GM18870 (cell line): Measurements from ENCODE around the gene TMEM59L.

Experiments
- ATAC-seq: cut with Tn5 transposase; IDR thresholded peaks from one replicate; pipeline ENCODE4 v1.9.1; 2021; ENCODE audit warnings: moderate library complexity; ENCODE audit not compliant: unreplicated experiment

Gene TMEM59L

DNA sequence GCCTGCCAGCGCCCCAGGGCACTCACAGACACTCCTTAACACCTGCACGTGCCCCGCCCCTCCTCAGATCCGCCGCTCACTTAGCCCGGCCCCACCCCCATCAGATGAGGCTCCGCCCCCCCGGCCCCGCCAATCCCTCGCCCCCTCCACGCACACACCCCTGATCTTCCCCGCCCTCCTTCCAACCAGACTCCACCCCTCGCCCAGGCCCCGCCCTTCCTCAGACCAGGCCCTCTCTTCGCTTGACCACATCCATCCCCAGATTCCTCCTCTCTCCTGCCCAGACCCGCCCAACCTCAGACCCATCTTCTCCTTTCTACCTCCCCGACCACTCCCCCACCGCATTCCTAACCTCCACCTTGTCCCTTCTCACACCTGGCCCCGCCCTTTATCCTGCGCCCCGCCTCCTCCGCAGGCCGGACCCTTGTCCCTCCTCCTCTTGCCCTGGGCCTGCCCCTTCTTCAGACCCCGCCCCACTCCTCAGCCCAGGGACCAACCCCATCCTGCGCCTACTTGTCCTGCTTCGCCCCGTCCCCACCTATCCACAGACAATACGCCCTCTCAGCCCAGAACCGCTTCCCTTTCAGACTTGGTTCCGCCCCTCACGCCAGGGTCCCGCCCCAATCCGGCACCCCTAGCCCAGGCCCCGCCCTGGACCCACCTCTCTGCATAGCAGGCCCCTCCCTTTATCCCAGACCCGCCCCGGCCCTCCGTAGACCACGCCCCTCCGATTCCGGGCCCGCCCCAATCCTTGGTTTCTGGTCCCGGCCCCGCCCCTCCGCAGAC, 23.7 kb downstream of the TMEM59L start:
- peak; percentile 80 for ATAC-seq

DNA sequence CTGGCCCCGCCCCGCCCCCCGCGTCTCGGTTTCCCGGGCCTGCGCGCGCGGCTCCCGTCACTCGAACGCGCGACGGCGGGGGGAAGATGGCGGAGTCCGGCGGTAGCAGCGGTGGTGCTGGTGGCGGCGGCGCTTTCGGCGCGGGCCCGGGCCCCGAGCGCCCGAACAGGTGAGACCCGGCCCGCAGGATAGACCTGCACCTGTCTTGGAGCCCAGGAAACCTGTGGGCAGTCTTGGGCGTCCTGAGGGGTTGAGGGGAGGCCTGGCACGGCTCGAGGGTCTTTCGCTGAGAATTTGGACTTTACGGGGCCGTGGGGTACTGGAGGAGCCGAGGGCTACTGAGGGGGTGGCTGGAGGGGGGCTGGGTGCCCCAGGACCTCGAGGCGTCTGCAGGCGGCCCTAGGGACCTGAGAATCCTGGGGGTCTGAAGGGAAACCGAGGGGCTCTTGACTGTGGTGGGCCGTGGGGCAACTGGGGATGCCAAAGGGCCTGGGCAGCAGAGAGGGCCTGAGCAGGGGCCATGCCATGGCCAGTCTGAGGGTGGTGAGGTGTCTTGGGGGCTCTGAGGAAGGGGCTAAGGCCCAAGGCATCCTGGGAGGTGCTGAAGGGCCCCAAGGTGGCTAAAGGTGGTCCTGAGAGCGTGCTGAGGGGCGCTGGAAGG, 24.4 kb downstream of the TMEM59L start, which contains the start of gene KLHL26:
Gene KLHL26 (plus strand): TSS at position 60 of the 661 bp plus-strand sequence. CDS start 27 bp downstream, at position 87.
- no peak for ATAC-seq

DNA sequence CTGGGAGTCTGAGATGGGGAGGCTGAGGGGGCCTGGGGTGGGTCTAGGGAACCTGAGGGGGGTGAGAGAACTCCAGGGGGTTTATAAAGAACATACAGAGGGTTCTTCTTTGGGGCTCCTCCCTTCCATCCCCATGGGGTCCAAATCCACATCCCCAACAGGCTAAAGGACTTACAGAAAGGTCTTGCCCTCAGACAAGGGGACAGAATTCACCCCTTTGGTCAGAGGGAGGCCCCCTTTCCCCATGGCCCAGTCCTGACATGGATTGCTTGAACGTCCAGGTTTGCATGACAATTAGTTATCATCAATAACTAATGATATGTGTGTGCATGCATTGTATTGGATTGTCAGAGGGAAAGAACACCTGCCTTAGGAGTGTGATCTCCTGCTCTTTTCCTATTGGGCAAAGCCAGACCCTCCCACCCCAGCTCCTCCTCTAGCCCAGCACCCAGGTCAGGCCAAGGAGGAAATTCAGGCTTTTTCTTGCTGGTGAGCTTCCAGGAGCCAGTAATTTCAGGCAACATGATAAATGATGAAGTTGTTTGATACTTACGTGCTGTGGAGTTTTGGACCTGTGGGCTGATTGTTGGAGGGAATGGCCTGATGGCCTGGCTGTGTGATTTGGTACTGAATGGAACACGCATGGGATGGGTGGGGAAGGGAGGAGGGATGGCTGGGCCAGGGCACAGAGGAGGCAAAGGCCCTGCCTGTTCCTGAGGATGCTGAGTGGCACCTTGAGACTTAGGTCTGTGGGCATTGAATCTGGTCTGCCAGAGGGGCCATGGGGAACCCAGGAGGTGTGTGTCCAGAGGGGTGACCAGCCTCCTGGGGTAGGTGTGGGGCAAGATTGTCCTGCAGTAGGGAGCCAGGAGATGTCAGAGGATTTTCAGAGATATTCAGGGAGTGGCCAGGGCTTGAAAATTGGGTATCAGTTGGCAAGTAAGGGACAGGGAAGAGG, 25.3 kb downstream of the TMEM59L start:
- ATAC-seq, result no peak

DNA sequence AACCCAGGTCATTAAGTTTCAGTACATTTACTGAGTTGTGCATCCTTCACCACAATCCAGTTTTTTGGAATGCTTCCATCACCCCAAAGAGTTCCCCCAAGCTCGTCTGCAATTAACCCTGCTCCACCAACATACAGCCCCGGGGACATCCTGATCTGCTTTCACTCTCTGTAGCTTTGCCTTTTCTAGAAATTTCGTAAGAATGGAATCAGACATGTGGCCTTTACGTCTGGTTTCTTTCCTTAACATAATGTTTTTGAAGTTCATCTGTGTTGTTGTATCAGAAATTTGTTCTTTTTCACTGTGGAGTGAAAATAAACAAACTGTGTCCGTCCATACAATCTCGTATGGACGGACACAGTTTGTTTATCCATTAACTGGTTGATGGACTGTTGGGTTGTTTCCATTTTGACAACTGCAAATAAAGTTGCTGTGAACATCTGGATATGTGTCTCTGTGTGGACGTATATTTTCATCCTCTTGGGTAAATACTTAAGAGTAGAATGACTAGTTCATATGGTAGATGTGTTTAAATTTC, 27.1 kb downstream of the TMEM59L start:
- ATAC-seq, result no peak

DNA sequence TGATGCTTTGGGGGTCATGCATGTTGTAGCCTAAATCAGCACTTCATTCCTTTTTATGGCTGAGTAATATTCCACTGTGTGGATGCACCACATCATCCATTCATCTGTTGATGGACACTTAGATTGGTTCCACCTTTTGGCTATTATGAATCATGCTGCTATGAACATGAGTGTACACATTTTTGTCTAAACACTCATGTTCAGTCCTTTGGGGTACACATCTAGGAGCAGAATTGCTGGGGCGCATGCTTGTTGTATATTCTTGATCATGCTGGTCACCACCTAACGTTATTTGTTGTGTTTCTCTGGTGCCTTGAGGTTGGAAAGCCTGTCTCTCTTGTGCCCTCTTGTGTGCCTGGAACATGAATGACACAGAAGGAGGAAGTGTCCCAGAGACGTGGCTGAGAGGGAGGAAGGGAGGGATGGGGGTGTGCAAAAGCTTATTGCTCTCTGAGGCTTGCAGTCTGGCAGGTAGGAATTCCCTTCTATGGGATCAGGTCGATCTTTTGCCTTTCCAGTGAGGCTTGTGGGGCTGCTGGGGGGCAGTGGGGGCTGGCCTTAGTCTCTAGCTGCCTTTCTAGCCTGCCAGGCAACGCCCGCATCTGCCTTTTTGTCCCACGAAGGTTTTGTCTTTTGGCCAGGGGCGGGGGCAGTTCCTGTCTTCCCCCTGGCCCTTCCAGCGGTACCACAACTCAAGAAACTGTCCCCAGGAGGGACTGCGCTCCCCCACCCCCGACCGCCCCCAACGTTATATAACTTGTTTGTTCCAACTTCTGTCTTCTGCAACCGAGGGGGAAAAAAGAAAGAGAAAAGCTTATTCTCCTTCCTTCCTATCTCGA, 31.7 kb downstream of the TMEM59L start:
- ATAC-seq, result no peak

DNA sequence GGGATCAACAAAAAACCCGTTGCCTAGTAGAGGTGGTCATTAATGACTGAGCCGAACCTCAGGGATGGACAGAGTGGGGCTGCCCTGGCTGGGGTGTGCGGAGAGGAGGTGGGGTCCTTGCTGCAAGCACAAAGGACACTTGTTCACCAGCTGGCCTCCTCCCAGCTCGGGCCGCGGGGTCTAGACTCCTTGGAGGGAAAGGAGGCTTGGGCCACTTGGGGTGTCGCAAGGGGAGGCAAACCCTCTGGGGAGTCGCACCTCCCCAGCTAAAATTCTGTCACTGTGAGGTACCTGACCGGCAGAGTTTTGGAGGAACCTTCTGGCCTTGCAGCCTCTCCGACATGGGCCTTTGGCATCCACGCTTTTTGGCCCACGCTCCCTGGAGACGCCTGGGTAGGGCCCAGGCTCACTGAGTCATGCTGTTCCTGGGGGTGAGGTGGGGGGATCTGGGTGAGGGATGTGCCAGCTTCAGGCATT, 32.4 kb downstream of the TMEM59L start:
- ATAC-seq, result no peak

DNA sequence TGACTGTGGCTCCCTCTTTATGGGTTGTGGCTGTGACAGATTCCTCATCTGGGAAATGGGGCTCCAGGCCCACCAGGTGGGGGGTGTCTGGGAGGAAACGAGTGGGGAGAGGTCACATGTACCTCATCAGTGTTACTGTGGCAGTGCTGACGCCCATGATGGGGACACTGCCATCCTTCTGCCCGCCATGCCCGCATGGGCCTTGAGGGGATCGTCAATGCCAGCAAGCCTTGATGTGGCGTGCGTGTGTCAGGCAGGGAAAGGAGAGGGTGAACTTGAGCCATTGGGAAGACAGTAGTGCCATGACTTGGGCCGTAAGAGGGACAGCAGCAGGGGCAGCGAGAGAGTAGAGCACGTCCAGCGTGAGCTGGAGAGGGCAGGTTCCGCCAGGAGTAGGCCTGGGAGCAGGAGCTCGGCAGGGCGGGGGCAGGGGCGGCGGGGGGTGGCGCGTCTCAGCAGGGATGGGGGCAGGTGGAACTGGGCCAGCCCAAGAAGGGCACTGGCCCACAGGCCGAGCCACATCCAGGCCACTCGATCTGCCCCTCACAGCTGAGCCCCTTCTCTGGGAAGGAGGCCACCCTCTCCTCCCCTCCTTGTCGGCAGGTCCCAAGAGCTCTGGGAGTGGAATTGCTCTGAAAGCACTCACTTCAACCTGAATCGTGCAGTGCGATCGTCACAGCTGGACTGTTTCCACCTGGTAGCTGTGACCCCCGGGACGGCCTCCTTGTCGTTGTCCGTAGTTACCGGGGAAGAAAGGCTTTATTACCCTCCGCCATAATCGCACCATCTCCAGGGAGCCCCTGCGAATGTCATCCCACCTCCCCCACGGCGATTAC, 34.1 kb downstream of the TMEM59L start:
- ATAC-seq, result no peak

DNA sequence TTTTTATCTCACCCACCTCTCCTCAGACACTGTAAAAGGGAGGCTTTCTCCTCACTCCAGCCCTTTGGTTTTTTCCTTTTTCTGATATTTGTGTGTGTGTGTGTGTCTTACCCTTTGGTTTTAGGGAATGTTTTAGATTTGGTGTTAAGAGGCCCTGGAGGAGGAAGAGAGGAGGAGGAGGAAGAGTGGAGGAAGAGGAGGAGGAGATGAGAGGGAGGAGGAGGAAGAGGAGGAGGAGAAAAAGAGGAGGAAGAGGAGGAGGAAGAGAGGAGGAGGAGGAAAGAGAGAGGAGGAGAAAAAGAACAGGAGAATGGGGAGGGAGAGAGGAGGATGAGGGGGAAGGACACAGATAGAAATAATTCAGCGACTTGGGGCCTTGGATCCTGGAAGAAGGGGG, 34.7 kb downstream of the TMEM59L start:
- ATAC-seq, result no peak

DNA sequence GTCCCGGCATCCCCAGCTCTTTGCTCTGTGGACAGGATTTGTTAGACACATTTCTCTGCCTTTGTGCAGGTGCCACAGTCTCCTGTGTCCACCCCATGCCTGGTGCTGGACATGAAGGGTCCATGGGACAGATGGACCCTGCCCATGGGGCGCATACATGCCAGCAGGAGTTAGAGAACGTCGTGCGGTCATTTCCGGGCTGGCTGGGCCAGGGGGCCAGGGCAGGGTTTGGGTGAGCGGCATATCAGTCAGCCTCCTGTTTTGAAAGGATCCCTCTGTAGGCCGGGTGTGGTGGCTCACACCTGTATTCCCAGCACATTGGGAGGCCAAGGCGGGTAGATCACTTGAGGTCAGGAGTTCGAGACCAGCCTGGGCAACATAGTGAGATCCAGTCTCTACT, 35.1 kb downstream of the TMEM59L start:
- ATAC-seq, result no peak

DNA sequence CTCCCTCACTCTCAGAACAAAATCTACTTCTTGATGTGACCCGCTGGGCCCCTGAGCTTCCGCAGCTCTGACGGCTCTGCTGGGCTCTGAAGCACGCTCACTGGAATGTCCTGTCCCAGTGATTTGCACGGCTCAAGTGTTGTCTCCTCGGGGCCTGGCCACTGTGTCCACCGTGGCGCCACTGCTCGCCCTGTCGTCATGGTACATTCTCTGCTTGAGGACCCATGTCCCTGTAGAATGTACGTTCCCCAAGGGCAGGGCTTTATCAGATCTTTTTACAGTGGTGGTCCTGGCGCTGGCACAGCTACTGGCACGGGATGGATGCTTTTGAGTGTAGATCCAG, 36.3 kb downstream of the TMEM59L start:
- ATAC-seq, result no peak

DNA sequence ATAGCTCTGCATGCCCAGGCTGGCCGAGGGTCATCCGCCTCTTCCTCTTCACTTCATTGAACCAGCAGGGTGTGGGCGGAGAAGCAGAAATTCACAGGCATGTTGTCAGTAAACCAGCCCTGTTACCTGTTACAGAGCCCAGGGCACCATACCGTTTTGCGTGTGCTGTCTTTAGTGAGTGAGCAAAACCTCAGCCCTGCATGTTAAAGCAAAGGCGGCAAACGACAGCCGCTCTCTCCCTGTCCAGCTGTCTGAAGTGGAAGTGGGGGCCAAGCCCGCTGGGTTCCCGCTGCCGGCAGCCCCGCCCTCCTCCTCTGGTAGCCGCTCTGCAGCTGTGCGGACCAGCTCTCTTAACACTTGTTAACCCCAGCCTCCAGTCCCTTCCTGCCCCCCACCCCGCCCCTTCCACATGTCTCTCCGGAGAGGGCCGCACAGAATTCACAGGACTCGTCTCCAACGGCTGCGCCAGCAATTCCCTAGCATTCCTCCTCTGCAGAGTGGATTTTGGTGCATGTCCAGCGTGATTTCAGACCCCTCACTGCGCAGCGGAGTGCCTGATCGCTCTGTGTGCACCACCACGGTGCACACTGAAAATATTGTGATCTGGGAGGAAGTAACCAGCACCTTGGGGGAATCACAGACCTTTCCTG, 36.8 kb downstream of the TMEM59L start:
- ATAC-seq, result no peak

DNA sequence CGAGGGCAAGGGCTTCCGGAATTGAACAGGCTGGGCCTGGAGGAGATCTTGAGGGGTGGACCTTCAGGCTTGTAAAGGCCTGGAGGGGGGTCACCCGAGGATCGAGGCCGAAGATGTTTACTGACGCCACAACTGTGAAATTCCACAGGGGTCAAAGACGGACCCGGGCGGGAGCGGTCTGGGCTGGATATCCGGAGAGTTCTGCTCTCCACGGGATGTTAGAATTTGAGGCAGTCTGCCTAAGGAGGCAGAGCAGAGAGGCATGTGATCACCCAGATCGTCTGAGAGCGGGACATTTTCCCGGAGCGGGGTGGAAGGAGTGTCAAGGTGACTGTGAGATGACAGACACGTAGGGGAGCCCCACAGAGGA, 37.3 kb downstream of the TMEM59L start:
- ATAC-seq, result no peak

DNA sequence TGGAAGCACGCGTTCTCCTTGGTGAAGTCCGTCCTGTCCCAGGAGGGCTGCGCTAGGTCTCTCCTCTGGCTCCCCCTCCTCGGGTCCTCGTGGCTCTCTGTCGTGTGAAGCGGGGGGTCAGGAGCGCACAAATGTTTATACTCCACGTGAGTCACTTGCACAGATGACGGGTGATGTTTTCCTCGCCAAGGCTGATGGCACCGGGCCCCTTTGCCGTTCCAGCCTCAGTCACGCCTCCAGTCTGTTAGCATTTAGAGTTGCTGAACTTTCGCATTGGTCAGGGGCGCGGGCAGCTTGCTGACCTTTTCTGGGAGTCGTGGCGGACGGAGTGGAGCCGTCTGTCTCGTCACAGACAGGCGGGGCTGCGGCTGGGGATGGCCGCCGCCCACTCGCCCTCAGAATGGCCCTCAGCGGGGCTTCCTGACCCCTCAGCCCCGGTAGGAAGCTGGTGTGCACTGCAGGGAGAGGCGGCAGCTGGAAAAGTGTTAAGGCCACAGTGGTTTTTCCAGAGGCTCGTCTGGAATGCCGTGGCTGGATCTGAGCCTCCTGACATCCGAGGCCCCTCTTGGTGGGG, 37.9 kb downstream of the TMEM59L start:
- no peak for ATAC-seq

DNA sequence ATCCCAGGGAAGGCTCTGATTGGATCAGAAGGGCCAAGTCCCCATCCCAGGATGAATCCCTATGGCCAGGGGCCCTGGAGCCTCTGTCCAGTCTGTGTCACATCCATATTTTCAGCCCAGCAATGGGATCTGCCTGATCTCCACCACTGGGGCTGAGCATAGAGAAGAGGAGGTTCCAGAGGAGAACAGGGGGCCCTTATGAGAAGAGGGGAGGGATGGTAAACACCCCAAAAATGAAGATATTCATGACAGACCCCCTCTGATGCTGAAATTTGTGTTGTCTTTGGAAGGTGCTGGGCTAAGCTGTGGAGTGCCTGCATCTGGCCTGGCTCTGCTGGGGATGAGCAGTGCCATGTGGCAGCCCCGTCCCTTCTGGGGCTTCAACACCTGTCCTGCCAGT, 38.6 kb downstream of the TMEM59L start:
- ATAC-seq, result no peak

DNA sequence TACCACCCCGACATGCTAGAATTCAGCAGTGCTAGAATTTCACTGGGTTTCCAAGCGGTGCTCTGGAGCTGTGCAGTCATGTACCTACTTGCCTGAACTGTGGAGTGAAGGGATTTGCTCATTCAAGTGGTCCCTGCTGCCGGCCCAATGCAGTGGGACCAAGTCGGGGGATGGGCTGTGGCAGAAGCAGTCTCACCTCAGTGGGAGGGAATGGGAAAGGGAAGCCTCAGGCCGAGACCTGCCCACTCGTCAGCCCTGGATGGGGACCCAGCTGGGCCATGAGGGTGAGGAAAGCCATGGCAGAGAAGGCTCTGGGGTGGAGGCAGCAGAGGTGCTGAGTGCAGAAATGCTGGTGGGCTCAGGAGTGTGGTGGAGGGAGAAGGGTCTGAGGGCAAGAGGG, 39.1 kb downstream of the TMEM59L start:
- ATAC-seq, result no peak

DNA sequence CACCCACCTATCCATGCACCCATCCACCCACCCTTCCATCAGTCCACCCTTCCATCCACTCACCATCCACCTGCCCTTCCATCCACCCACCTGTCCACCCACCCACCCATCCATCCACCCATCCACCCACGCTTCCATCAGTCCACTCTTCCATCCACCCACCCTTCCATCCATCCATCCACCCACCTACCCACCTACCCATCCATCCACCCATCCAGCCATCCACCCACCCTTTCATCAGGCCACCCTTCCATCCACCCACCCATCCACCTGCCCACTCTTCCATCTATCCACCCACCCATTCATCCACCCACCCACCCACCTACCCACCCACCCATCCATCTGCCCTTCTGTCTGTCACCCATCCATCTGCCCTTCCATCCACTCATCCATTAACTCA, 41.2 kb downstream of the TMEM59L start:
- no peak for ATAC-seq

DNA sequence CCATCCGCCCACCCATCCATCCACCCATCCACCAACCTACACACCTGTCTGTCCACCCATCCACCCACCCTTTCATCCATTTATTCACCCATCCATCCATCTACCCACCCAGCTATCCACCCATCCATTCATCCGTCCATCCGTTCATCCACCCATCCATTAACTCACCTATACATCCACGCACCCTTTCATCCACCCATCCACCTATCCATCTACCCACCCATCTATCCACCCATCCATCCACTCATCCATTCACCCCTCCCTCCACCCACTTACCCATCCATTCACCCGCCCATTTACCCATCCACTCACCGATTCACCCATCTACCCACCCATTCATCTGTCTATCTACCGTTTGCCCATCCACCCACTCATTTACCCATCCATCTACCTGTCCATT, 41.8 kb downstream of the TMEM59L start:
- no peak for ATAC-seq

DNA sequence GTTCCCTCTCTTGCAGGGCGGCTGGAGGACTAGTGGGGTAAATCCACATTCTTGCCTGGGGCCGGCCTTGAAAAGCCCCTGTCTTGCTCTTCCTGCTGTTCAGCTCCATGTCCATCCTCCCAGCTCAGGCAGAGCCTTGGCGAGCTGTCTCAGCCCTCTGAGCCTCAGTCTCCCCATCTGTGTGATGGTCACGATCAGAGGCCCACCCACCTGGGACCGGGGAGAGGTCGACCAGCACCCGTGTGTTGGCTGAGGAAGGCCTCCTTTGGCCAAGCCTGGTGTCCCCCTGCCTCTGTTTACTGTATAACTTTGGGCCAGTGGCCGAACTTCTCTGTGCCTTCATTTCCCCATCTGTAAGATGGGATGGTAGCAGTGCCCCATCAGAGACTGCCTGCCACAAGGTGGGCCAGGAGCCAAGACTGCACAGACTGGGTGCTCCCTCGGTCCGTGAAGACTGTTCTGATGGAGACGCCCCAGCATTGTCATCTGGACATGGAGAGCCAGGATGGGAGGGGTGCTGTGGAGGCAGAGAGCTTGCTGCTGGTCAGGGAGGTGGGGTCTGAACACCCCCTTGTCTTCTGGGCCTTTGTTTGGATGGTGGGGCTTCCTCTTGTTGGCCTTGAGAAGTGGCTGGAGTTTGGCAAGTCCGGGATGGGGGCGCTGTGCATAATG, 42.6 kb downstream of the TMEM59L start:
- no peak for ATAC-seq
